SK-N-SH treated with all-trans-retinoic acid at 6 μM for 48 hours (cell line): ENCODE data around the gene HRH1.

Experiments
- ARNTL ChIP-seq: fragments of 450-650 bp; formaldehyde crosslinking; IDR thresholded peaks from 2 replicates; pipeline ENCODE4 v1.5.0; 2020; ENCODE audit warnings: low read depth, mild to moderate bottlenecking, moderate library complexity, borderline replicate concordance
- SNAI2 ChIP-seq: fragments of 250-450 bp; sonication (Bioruptor Pico); IDR thresholded peaks from 2 replicates; pipeline ENCODE4 v1.5.0; 2020; ENCODE audit warnings: mild to moderate bottlenecking, moderate library complexity
- ZC3H10 ChIP-seq: fragments of 250-450 bp; sonication (Bioruptor Pico); IDR thresholded peaks from 2 replicates; pipeline ENCODE4 v1.5.1; 2021; ENCODE audit warnings: mild to moderate bottlenecking, moderate library complexity

- TF ChIP-seq SNAI2 (no peak), ARNTL (no peak), ZC3H10 (CRISPR knock-in tag) (no peak)
Measured at GRCh38 chr3:11271986-11272904, 118.0 kb downstream of the HRH1 start, which contains the start of gene ATG7.
